Head of caudate nucleus (tissue), 42 donors: Measurements from ENCODE around the gene FAM120C.

Experiments
- DNase-seq, 42 donors: peaks; one replicate each; pipeline versions ENCODE4 v3.0.0 to v3.0.0-alpha.2; 2020 to 2021; ENCODE audit warnings: mixed read lengths in 7 of 42
- intact Hi-C: fragments of 100-400 bp; cut with DNase I; formaldehyde crosslinking; loops from one replicate; pipeline ENCODE4 v1.15.0; 2022

FAM120C gene

DNA sequence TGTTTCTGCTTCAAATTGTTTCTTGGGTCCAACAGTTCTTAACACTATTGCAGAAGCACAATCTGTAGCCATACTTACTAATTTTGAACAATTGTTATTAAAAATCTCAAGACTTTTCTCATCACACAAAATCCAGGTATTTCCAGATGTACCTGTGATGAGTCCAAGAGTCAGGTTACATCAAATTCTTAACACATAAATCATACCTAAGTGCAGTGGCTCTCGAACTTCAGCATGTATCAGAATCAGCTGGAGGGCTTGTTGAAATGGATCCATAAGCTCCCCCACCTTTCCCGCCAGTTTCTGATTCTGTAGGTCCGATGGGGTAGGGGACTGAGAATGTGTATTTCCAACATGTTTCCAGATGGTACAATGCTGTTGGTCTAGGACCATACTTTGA is 10.6 kb downstream of the FAM120C start:
- intact Hi-C loops = no loop called here

GRCh38 chrX:54171527-54172250 is 11.4 kb downstream of the FAM120C start:
- intact Hi-C loops = no loop called here
- no peak for DNase-seq

More for the DNA sequence above, 10.6 kb downstream of the FAM120C start:
- DNase-seq = no peak

DNA sequence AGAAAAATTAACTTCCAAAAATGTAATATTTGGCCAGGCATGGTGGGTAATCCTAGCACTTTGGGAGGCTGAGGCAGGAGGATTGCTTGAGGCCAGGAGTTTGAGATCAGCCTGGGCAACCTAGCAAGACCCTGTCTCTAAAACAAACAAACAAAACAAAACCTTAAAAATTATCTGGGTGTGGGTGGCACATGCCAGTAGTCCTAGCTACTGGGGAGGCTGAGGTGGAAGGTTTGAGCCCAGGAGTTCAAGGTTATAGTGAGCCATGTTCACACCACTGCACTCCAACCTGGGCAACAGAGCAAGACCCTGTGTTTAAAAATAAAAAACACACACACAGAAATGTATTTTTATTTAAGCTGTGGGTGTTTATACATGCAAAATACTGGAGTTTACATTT is 12.0 kb downstream of the FAM120C start:
- no peak for DNase-seq
- intact Hi-C loops = no loop called here

- intact Hi-C loops = no loop called here
- DNase-seq = no peak
Measured at GRCh38 chrX:54166915-54167314, 16.1 kb downstream of the FAM120C start.

GRCh38 chrX:54157561-54157960 is 25.5 kb downstream of the FAM120C start:
- intact Hi-C loops = no loop called here
- DNase-seq = no peak

DNA sequence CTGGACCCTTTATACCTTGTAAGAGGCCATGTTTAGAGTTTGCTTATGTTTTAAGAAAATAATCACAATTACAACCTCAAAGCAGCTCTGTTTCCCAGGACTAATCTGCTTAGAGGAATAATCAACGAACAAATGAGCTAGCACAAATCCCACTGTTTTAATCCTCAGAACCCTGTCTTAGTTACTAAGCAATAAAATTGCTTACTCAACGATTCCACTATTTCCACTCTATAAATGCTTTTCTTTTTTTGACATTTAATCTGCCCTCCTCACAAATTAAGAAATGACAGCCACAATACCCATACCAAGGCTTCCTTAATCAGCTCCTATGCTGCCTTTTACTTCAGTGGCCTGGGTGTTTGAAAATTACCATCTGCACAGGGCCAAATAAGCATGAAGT is 48.8 kb downstream of the FAM120C start:
- DNase-seq = no peak
- intact Hi-C loops = no loop called here

- intact Hi-C loops = no loop called here
- DNase-seq = no peak
Measured at GRCh38 chrX:54116391-54116790, 66.7 kb downstream of the FAM120C start.

- no peak for DNase-seq
- intact Hi-C loops = no loop called here
Measured at GRCh38 chrX:54093571-54093970, 89.5 kb downstream of the FAM120C start.

- DNase-seq = peak in 6 of 42 donors; percentile 12 to 37 (median 20)
- intact Hi-C loops = no loop called here
Measured at GRCh38 chrX:54093159-54093558, 89.9 kb downstream of the FAM120C start.

DNA sequence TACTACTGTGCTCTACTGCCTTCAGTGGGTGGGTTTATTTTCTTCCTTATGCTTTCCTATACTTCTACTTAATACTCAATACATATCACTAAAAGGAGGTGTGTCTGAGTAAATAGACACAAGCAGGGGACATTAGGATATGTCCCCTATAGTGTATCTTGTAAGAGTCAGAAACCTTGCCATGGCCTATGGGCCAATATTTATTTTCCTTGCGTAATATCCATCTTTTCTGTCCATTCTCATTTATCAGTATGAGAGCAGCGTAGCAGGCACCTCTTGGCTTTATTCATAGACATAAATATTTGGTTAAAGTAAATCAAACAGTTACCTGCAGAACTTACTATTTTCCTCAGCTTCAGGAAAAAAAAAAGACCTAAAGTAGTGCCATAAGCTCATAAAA is 92.2 kb downstream of the FAM120C start:
- no peak for DNase-seq
- intact Hi-C loops = no loop called here

DNA sequence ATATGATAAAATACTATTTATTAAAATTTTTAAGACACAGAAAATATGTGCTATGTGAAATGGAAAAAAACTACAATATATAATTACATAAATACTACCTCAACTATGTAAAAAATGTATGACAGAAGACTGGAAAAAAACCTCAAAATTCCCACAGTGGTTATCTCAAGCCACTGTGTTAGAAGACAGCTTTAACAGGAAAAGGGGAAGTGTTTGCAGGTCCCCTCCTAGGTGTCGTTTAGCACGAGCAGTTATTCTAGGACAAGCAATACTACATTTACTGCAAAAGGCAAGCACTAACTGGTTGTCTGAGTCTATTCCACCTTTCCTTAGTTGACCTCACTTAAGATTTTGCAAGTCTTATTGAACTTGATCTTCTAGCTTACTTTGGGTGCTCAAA is 93.9 kb downstream of the FAM120C start:
- DNase-seq = no peak
- intact Hi-C loops = no loop called here

GRCh38 chrX:54087661-54088060 is 95.4 kb downstream of the FAM120C start:
- intact Hi-C loops = no loop called here

GRCh38 chrX:54085666-54086065 is 97.4 kb downstream of the FAM120C start:
- peak in 17 of 42 donors; percentile 1 to 51 (median 15) for DNase-seq
- intact Hi-C loops = no loop called here

More at GRCh38 chrX:54087661-54088060, 95.4 kb downstream of the FAM120C start:
- no peak for DNase-seq

DNA sequence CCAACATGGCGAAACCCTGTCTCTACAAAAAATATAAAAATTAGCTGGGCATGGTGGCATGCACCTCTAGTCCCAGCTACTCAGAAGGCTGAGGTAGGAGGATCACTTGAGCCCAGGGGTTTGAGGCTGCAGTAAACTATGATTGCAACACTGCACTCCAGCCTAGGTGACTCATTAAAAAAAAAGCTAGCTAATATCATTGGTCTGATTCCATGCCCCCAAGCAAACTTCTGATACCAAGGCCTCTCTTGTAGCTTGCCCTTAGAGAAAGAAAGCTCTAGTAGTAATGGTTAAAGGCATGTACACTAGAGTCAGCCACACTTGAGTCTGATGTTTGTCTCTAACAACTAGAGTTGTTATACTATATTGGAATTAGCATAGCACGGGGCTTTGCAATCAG is 106.2 kb downstream of the FAM120C start:
- DNase-seq = no peak
- intact Hi-C loops = no loop called here

DNA sequence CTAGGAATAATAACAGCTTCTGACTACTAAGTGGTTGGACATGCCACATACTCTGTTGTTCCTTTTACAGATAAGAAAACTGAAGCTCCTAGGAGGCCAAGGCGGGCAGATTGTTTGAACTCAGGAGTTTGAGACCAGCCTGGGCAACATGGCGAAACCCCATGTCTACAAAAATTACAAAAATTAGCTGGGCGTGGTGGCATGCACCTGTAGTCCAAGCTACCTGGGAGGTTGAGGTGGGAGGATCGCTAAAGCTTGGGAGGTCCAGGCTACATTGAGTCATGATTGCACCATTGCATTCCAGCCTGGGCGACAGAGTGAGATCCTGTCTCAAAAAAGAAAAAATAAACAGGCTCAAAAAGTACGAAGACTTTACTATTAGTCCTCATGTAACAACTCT is 108.2 kb downstream of the FAM120C start:
- intact Hi-C loops = no loop called here
- no peak for DNase-seq

GRCh38 chrX:54067766-54068165 is 115.3 kb downstream of the FAM120C start:
- no peak for DNase-seq
- intact Hi-C loops = no loop called here

DNA sequence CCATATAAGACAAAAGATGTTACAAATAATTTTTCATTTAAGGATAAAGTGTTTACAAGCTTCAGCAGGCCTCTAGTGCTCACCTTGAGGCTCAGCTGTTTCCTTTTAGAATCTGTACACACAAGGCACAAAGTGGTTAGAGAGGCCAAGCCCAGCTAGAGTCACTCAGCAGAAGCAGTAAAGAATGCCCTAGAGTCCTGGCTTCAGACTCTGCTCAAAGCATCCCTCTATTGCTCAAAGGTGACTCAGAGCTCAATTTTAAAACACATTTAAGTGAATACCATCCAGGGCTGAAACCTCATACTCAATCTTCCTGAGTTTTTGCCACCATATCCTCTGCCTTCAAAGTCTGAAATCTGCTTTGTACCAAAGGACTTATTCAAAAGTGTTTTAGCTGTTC is 116.2 kb downstream of the FAM120C start:
- no peak for DNase-seq
- intact Hi-C loops = no loop called here

DNA sequence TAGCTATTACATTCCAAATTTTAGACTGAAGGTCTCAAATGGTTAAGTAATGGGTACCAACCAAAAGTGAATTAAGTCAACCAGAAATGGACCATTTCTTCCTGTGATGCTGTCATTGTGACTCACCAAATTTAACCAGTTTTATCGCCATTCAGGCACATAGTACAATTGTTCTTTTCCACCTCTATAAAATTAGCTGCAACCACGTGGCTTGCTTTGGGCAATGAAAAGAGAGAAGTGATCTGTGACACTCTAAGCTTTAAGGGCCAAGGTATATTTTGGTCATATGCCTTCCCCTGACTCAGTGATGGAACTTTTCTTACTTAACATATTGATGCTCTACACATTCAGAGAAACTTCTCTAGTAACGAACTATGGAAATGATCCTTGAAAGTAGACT is 118.5 kb downstream of the FAM120C start:
- intact Hi-C loops = no loop called here

DNA sequence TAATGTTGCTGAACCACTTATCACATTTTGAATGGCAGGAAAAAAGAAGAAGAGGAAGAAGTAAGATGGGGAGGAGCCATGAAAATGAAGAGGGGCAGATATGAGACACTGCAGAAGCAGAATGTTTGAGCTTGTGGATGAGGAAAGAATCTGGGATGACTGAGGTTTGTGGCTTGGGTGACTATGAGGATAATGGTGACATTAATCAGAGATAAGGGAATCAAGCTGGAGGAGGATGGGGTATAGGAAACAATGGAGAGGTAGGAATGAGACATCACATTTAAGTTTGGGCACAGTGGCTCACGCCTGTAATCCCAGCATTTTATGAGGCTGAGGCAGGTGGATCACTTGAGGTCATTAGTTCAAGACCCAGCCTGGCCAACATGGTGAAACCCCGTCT is 119.7 kb downstream of the FAM120C start:
- intact Hi-C loops = no loop called here

More for the DNA sequence above, 118.5 kb downstream of the FAM120C start:
- no peak for DNase-seq

GRCh38 chrX:54049801-54050200 is 133.3 kb downstream of the FAM120C start:
- intact Hi-C loops = no loop called here
- DNase-seq = no peak

More for the DNA sequence above, 119.7 kb downstream of the FAM120C start:
- no peak for DNase-seq

- DNase-seq = no peak
- intact Hi-C loops = no loop called here
Measured at GRCh38 chrX:54048412-54048811, 134.6 kb downstream of the FAM120C start.
